Hematopoietic multipotent progenitor cell treated with erythropoietin and hydrocortisone succinate and interleukin-3 and kit ligand, for 6 days (in vitro differentiated cells): Measurements from ENCODE around the gene HIGD1A.
A peak's percentile ranks its signal among the peaks of the same experiment; 100 is the strongest.

Source experiments
- DNase-seq: peaks from one replicate; pipeline ENCODE4 v3.0.0-alpha.2; 2015

Gene HIGD1A

GRCh38 chr3:42752961-42753360, 51.3 kb downstream of the HIGD1A start:
- no peak for DNase-seq

- no peak for DNase-seq
These were observed 51.8 kb downstream of the HIGD1A start for GRCh38 chr3:42752441-42752840.

- DNase-seq = no peak
These were observed 52.7 kb downstream of the HIGD1A start for GRCh38 chr3:42751609-42752008.

- no peak for DNase-seq
These were observed 53.5 kb downstream of the HIGD1A start for GRCh38 chr3:42750834-42751233.

GRCh38 chr3:42749753-42750231, 54.5 kb downstream of the HIGD1A start:
- peak; percentile 67 for DNase-seq

- peak; percentile 22 for DNase-seq
These were observed 55.1 kb downstream of the HIGD1A start for GRCh38 chr3:42749025-42749752.

GRCh38 chr3:42747581-42747980, 56.7 kb downstream of the HIGD1A start:
- DNase-seq = no peak

GRCh38 chr3:42746455-42747450, 57.5 kb downstream of the HIGD1A start:
- no peak for DNase-seq

GRCh38 chr3:42745776-42746454, 58.4 kb downstream of the HIGD1A start:
- DNase-seq = no peak

- no peak for DNase-seq
These were observed 59.0 kb downstream of the HIGD1A start for GRCh38 chr3:42745291-42745745.

- no peak for DNase-seq
These were observed 60.9 kb downstream of the HIGD1A start for GRCh38 chr3:42743204-42743995.

- no peak for DNase-seq
These were observed 61.6 kb downstream of the HIGD1A start for GRCh38 chr3:42742688-42743087.

GRCh38 chr3:42742259-42742658, 62.0 kb downstream of the HIGD1A start:
- DNase-seq = no peak

GRCh38 chr3:42741796-42742195, 62.5 kb downstream of the HIGD1A start:
- no peak for DNase-seq

- DNase-seq = no peak
These were observed 64.7 kb downstream of the HIGD1A start for GRCh38 chr3:42739401-42740158.

- DNase-seq = no peak
These were observed 67.8 kb downstream of the HIGD1A start for GRCh38 chr3:42736531-42736930.

- no peak for DNase-seq
These were observed 68.2 kb downstream of the HIGD1A start for GRCh38 chr3:42736081-42736480.

GRCh38 chr3:42735615-42736014, 68.7 kb downstream of the HIGD1A start:
- DNase-seq = no peak

GRCh38 chr3:42735019-42735418, 69.3 kb downstream of the HIGD1A start:
- no peak for DNase-seq

GRCh38 chr3:42734263-42734860, 69.9 kb downstream of the HIGD1A start:
- no peak for DNase-seq
